ENCODE data around the gene COL9A2.
"Not testable (repeated sequence)": the region's sequence is repeated elsewhere in the genome, so short reads cannot be mapped to it uniquely, and the experiment has no call there.

The COL9A2 gene

DNA sequence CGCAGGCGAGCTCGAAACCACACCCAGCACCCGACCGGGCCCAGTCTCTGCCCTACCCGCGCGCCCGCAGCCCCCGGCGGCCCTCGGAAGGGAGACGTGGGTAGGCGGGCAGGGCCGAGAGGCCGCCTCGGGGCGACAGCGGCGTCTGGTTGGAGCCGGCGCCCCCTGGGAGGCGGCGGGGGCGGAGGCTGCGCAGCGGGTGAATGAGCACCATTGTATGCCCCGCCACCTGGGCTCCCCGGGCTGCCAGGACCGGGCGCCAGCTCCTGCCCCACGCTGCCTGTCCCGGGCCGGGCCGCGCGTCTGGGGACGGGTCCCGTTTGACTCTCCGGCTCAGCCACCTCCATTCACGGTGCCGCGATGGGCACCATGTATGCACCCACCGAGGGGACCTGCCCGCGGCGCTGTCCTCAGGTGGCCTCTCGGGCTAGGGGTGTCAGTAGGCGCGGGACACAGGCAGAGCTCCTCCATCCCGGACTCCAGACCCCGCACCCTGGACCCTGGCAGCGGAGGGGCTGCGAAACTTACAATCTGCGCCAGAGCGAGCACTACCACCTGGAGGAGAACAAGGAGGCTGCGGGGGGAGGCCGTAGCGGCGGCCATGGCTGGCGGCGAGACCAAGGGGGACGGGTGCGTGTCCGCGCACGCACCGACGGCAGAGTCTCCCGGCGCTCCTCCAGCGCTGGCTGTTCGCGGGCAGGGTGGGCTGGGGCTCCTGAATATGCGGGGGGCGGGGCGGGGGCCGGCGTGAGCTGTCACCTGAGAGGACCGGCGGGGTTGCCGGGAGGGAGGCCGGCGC, at the start of gene COL9A2:
TSS of gene COL9A2 (minus strand) at position 692 of the 799 bp plus-strand sequence. CDS start at position 603, 89 bp downstream.
- peak; percentile 90 for DNase-seq (ENCODE audit: low spot score)

DNA sequence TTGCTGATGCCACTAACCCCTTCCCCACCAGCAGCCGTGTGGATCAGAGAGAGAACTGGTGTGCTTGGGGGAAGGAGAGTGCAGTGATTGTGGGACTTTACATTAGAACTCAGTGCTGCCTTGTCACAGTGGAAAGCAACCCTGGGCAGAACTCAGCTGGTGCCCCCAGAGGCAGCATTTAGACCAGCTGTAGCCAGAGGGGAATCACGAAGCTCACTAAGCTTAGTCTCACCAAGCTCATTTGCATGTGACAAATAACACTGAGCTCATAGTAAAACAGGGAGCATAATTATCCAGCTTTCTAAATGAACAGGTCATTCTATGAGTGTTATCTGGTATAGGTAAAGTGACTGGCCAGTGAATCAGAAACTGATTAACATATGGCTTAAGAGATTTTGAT, 46.6 kb upstream of the COL9A2 start:
- peak; percentile 55 for DNase-seq (ENCODE audit: low spot score)

DNA sequence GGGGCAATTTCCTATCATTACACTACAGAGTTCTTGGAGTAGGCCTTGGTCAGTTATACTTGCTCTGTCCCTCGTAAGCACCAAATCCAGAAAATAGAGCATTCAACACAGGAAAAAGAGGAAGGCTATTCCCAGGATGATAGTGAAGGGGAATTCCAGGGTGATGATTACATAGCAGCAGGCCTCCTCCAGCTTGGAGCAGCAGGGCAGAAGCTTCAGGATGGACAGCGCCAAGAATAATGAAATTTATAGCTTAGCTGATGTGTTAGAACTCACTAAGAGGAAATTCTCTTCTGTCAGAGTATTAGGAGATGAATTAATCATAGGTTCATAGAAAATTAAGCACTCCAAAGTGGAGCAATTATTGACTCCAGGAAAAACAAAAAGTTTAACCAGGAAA, 45.6 kb upstream of the COL9A2 start:
- no peak for DNase-seq (ENCODE audit: low spot score)

DNA sequence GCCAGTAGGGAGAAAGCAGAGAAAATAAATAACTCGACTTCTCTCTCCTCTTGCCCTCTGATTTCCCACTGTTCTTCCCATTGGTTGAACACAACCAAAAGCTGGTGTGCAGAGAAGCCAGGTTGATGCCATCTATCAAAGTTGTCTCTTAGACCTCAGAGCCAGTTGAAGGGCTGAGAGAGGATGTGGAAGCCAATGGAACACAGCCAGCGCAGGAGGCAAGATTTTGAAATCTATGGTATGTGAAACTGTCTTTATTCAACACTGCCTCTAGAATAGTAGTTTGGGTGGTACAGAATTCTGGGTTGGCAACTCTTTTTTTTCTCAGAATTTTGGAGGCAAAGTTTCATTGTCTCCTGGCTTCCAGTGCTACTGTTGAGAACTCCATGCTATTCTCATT, 45.1 kb upstream of the COL9A2 start:
- DNase-seq (ENCODE audit: low spot score) = no peak

DNA sequence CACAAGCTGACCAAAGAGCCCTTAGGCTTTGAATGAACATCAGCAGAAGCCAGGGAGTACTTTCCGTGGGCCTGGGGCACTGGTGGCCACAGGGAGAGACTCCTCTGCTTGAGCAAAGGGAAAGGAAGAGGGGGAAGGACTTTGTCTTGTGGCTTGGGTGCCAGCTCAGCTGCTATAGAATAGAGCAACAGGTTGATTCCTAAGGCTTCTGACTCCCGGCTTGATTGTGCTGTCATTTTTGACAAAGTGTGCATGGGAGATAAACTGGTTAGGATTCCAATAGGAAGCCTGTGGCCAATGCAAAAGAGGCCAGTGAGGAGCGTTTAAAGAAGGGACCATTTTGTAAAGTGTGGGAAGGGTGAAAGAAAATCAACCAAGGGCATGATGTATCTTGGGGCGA, 44.6 kb upstream of the COL9A2 start:
- DNase-seq (ENCODE audit: low spot score) = no peak

DNA sequence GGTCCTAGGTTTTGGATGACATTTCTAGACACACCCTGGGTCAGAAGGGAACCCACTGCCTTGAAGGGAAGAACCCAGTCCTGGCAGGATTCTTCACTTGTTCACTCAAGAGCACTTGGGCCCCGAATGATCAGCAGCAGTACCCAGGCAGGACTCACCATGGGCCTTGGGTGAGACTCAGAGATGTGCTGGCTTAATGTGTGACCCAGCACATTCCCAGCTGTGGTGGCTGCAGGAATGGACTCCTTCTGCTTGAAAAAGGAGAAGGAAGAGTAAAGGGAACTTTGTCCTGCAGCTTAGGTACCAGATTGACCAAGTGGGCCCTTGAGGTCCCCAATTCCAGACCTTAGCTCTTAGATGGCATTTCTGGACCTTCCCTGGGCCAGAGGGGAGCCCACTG, 44.1 kb upstream of the COL9A2 start:
- DNase-seq (ENCODE audit: low spot score) = no peak

DNA sequence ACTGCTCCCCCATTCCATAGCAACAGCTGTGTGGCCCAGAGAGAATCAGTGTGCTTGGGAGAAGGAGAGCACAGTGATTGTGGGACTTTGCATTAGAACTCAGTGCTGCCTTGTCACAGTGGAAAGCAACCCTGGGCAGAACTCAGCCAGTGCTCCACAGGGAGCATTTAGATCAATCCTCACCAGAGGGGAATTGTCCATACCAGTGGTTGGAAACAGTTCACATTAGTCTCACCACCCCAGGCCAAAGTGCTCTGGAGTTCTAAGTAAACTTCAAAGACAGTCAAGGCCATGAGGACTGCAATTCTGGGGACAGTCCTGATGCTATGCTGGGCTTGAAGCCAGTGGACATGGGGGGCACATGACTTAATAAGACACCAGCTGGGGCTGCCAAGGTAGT, 43.5 kb upstream of the COL9A2 start:
- DNase-seq (ENCODE audit: low spot score) = no peak

DNA sequence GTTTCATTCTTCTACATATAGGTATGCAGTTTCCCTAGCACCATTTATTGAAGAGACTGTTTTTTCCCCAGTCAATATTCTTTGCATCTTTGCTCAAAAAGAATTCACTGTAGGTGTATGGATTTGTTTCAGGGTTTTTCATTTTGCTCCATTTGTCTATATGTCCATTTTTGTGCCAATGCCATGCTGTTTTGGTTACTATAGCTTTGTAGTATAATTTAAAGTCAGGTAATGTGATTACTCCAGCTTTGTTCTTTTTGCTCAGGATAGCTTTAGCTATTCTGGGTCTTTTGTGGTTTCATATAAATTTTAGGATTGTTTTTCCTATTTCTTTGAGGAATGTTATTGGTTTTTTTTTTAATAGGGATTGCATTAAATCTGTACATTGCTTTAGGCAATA, 40.5 kb upstream of the COL9A2 start:
- no peak for DNase-seq (ENCODE audit: low spot score)

DNA sequence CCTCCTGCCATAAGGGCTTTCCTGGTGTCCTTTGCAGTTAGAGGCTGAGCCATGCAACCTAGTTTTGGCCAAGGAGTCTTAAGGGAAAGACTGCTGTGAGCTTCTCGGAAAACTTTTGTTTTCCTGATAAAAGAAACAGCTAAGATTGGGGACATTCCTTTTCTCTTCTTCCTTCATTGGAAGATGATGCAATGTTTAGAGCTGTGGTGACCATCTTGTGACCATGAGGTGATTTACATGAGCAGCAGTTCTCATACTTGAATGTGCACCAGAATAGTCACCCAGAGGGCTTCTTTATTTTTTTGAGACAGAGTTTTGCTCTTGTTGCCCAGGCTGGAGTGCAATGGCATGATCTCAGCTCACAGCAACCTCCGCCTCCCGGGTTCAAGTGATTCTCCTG, 36.0 kb upstream of the COL9A2 start:
- DNase-seq (ENCODE audit: low spot score) = no peak

DNA sequence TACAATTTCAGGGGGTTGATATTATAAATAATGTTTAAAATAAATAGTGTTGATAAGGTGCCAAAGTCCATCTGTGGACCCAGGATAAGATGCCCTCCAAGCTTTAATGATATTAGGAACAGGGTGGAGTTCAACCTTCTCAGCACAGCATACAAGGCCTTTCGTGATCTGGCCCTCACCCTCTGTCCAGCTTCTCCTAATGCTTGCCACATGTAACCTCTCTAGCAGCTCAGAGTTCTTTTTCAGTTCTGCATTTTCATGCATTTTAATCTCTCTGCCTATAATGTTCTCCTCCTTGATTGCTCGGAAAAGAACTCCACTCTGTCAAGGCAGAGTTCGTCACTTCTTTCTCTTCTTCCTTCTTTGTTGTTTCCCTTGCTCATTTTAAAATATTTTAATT, 35.0 kb upstream of the COL9A2 start:
- DNase-seq (ENCODE audit: low spot score) = peak; percentile 47

DNA sequence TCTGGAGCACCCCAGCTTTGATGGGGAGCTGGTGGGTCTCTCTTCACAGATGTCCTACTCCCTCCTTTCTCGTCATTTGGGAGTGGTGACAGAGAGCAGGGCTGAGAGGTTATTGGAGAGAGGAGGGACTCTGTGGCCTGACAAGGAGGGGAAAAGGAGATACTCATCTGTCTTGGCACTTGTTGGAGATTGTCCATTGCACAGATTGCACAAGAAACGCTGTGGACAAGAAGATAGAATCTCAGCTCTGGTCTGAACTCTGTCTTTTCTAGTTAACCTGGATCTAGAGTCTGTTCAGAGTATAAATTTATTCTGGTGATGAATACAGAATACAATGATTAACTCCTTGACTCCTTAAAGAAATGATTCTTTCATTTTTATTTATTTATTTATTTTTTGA, 34.0 kb upstream of the COL9A2 start:
- DNase-seq (ENCODE audit: low spot score) = no peak

DNA sequence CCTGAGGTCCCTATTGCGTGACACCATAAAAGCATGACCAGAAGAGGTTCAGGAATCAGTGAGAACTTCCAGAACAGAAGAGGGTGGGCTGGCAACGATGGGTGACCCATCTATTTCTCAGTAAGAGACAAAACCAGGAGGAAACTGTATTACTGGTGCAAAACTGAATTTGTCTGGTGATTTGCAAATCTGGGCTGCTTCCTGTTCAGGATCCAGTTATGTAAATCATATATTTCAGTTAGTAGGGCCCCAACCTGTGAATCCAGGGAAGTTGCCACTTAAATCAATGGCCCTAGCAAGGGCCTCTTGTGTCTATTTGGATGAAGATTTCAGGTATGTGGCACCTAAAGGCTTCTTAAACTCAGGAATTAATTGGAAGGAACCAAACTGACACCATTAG, 33.3 kb upstream of the COL9A2 start:
- peak; percentile 40 for DNase-seq (ENCODE audit: low spot score)

DNA sequence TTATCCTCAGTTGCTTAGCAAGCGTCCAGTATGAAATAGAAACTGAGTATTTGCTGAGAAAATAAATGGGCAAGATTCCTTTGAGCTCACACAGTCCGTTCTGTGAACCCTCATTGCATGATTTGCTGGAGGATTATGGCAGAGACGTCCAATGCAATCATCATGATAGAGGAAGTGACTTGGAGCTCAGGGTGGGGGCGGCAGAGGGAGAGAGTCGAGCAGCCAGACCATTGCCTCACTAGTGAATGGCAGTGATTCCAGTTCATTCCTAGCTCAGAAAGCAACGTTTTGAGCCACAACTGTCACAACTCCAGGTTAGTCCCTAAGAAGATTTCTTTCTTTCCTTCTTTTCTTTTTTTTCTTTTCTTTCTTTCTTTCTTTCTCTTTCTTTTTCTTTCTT, 27.5 kb upstream of the COL9A2 start:
- peak; percentile 46 for DNase-seq (ENCODE audit: low spot score)

DNA sequence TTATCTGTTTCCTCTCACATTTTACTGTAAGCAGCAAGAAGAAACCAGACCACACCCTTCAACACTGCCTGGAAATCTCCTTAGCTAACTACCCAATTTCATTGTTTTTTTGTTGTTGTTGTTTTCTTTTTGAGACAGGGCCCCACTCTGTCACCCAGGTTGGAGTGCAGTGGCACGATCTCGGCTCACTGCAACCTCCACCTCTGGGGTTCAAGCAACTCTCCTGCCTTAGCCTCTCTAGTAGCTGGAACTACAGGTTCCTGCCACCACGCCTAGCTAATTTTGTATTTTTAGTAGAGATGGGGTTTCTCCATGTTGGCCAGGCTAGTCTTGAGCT, 25.3 kb upstream of the COL9A2 start:
- not testable (repeated sequence) for DNase-seq (ENCODE audit: low spot score)

DNA sequence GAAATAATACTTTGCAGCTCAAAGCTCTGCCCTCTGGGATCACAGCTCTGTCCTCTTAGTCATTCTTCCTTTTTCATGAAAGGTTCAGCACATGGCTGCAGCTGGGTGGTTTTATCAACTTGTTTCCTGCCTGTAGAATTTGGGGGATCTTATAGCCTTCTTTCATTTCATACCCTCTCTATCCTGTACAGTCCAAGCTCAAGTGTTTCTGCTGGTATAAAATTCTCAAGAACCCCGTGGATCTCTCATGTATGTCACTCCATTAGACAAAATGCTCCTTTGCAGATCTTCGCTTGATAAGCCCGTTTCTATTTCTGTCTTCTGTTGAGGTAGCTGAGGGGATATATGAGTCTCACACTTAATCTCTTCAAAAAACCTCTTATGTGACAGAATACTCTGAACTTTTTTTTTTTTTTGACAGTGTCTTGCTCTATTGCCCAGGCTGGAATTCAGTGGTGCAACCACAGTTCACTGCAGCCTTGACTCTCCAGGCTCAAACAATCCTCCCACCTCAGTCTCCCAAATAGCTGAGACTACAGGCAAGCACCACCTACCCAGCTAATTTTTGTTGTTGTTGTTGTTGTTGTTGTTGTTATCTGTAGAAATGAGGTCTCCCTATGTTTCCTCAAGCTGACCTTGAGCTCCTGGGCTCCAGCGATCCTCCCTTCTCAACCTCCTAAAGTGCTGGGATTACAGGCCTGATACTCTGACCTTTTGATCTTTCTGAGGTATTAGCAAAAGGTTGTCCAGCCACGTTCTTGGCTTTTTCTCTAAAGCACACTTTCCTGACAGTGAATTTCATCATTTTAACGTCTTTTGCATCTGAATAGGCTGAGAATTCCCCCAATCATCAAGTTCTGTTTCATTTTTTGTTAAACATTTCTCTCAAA, 24.6 kb upstream of the COL9A2 start:
- no peak for DNase-seq (ENCODE audit: low spot score)

DNA sequence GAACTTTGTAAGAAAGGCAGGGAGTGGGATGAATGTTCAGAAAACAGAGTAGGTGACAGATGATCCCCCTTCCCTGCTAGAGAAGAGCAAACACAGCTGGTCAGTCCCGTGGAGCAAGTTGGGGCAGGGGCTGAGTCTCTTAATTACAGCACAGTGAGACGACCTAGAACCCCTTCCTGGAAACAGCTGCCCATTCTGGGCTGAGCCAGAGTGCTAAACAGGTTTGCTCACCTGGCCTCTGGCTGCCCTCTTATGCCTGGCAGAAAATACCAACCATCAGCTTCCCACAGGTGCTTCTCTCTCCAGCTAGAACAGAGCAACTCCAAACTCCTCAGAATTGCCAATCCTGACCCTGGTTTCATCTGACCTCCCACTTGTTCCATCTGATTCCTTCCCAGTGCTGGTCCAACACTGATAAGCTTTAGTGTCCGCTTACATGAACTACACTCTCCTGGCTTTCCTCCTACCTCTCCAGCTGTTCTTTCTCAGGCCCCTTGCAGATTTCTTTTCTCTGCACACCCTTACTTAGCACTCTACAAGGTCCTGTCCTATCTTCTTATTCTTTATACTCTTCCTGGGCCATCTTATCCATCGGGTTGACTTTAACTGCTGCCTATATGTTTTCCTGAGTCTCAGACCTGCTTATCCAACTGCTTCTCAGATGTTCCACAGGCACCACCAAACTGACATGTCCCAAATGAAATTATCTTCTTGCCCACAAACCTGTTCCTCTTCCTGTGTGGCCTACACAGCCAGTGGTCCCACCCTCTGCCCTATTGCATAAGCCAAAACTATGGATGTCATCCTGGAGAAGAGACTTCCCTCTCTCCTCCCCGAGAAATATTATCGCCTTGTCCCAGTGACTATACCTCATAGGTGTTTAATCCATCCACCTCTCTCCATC, 22.6 kb upstream of the COL9A2 start:
- DNase-seq (ENCODE audit: low spot score) = no peak

DNA sequence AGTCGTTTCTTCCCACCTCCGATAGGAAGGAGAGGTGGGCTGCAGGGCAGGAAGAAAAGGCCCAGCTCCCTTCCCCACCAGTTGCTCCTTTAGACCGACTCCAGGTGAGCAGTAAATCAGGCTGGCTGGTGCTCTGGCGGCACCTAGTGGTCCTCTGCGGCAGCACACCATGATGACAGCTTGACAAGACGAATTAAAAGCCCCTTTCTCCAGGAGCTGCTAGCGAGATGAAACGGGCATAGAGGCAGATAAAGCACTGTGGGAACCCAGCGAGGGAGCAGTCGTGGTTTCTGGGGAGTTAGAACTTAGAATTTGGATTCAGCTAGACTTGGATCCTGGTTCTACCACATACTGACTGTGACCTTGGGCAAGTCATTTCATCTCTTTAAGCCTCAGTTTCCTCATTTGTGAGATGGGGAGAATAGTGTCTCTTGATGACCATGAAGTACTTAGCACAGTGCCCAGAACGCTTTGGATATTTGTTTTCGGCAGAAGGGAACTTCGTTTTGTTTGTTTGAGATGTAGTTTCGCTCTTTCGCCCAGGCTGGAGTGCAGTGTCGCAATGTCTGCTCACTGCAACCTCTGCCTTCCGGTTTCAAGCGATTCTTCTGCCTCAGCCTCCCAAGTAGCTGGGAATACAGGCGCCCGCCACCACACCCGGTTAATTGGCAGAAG, 21.8 kb upstream of the COL9A2 start:
- peak; percentile 85 for DNase-seq (ENCODE audit: low spot score)

DNA sequence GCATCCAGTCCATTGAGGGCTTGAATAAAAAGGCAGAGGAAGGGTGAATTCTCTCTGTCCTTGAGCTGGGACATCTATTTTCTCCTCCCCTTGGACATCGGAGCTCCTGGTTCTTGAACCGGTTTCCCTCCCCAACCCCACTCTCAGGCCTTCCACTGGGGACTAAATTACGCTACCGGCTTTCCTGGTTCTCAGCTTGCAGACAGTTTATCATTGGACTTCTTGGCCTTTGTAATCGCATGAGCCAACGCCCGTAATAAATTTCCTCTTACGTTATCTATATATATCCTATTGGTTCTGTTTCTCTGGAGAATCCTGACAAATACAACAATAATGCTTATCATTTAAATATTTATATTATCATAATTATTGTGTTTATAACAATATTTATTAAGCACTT, 20.4 kb upstream of the COL9A2 start:
- DNase-seq (ENCODE audit: low spot score) = no peak

DNA sequence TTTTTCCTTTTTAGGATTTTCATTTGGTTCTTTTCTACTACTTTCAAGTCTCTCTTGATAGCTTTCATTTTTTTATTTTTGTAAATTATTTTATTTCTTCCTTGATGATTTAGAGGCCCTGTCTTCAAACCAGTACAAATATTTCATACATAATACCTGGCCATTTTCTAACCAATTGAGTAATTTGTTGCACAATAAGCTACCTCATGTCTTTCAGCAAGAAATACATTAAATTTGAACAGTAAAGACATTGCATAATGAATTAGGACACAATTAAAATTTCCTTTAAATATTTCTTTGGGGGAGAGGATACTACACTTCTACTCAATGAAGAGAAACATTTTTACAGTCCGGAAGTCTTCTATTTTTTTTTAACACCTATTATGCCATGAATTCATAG, 15.6 kb upstream of the COL9A2 start:
- no peak for DNase-seq (ENCODE audit: low spot score)

DNA sequence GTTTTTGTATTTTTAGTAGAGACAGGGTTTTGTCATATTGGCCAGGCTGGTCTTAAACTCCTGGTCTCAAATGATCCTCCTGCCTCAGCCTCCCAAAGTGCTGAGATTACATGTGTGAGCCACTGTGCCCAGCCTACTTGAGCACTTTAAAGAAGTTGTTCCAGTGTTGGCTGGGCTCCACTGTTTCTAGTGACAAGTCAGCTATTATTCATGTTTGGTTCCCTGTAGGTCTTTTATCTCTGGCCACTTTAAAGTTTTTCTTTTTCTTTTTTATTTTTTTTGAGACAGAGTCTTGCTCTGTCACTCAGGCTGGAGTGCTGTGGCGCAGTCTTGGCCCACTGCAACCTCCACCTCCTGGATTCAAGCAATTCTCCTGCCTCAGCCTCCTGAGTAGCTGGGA, 14.3 kb upstream of the COL9A2 start:
- not testable (repeated sequence) for DNase-seq (ENCODE audit: low spot score)

DNA sequence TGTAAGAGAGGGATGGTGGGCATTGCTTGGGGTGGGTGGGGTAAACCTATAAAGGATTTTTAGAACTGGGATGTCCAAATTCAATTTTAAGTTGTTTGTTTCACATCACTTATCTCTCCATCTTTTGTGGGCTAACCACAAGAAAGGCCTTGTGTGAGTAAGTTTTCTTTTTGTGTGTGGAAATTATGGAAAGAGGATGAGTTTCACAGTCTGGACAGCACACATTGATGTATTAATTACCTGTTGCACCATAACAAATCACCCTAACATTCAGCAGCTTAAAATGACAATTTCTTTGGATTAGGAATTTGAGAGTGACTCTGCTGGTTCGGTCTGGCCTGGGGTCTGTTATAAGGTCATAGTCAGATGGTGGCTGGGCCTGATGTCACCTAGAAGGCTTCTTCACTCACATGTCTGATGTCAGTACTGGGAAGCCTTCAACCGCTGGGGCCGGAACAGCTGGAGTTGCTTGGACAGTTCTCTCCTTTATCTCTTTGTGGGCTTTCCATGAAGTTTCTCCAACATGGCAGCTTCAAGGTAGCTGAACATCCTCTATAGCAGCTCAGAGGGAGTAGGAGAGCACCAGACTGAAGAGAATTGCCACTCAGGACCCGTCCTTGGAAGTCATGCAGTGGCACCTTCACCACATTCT, 2.0 kb upstream of the COL9A2 start:
- DNase-seq (ENCODE audit: low spot score) = no peak
